Regular cardiac myocyte (primary cell): ENCODE results near the gene MAGEE1. TPM values are rescaled to one million over a fixed set of nuclear protein-coding genes. Genes with fewer than 3 reads are reported as not detected.

Experiments used
- total RNA-seq: library from RNA; depleted of rRNA; stranded (reverse); fragments of >200 nt; gene quantifications from 2 replicates; pipeline ENCODE4 v1.2.3, GENCODE V29; 2014

The MAGEE1 gene, protein sequence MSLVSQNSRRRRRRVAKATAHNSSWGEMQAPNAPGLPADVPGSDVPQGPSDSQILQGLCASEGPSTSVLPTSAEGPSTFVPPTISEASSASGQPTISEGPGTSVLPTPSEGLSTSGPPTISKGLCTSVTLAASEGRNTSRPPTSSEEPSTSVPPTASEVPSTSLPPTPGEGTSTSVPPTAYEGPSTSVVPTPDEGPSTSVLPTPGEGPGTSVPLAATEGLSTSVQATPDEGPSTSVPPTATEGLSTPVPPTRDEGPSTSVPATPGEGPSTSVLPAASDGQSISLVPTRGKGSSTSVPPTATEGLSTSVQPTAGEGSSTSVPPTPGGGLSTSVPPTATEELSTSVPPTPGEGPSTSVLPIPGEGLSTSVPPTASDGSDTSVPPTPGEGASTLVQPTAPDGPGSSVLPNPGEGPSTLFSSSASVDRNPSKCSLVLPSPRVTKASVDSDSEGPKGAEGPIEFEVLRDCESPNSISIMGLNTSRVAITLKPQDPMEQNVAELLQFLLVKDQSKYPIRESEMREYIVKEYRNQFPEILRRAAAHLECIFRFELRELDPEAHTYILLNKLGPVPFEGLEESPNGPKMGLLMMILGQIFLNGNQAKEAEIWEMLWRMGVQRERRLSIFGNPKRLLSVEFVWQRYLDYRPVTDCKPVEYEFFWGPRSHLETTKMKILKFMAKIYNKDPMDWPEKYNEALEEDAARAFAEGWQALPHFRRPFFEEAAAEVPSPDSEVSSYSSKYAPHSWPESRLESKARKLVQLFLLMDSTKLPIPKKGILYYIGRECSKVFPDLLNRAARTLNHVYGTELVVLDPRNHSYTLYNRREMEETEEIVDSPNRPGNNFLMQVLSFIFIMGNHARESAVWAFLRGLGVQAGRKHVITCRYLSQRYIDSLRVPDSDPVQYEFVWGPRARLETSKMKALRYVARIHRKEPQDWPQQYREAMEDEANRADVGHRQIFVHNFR
- total RNA-seq: 0.96 and 1.4 TPM in 2 replicates

DNA sequence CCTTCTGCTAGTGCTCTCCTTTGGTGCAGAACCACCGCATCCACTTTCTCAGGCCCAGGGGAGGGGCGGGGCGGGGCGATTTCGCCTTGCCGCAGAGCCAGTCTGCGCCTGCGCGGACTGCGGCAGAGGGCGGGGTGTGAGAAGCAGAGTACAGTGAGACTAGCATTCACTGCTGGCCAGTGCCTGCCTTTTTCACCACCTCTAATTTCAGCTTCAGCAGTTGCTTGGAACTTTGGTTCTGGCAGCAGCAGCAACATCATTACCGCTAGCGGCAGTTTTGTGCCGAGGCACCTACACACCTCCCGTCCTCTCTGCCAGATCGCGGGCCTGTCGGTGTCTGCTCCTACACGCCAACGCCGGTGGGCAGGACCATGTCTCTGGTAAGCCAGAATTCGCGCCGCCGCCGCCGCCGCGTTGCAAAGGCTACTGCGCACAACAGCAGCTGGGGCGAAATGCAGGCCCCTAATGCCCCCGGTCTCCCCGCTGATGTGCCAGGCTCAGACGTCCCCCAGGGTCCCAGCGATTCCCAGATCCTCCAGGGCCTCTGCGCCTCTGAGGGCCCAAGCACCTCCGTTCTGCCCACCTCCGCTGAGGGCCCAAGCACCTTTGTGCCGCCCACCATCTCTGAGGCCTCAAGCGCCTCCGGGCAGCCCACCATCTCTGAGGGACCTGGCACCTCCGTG, at the start of gene MAGEE1:
Gene MAGEE1, plus strand, starts transcription at position 151 of the 683 bp plus-strand sequence. Its CDS starts 221 bp downstream, at position 372.

